ENCODE data around the gene HLA-DQA2. TPM values are rescaled to one million over a fixed set of nuclear protein-coding genes. Genes with fewer than 3 reads are reported as not detected.
"Not testable (repeated sequence)": the region's sequence is repeated elsewhere in the genome, so short reads cannot be mapped to it uniquely, and the experiment has no call there.

Gene HLA-DQA2
- total RNA-seq (1 to 10 TPM in 3 of 5 donors, under 1 TPM in 2; 0.35 to 2.7 (median 1.1) TPM), total RNA-seq (0 to 3.7 (median 0.31) reads per million in 29 experiments)
- total RNA-seq (2013) = 0.96 TPM

DNA sequence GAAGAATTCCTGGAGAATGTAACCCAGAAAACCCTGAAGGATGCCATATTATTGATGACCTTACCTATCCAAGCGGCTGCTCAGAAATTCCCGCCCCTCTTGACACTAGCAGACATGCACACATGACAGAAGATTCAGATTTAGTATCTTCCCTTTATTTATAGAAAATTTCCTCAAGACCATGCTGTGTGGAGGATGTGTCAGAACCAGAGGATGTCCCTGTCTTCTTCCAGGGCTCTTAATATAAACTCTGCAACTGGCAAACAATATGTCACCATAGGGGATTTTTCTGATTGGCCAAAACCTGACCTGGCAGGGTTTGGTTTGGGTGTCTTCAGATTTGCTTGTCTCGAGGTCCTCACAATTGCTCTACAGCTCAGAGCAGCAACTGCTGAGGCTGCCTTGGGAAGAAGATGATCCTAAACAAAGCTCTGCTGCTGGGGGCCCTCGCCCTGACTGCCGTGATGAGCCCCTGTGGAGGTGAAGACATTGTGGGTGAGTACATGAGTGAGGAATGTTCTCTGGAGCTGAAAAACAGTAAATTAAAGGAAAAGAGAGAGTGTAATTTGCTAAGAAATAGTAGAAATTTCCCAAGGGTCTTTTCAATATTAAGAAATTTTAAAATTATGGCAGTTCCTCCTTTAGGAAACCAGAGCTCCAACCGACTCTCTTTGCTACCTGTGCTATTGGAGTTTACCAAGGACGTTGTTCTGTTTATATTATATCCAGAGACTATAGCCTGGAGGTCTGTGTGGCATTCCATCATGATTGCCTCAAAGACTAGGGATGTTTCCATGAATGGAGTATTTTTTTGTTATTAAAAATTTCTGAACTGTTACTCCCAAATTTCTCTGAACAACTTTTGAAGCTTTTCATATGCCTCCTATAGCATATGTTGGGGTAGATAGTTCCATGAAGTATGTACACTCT, at the start of gene HLA-DQA2:
Gene HLA-DQA2 (plus strand): TSS at position 361 of the 930 bp plus-strand sequence. CDS start 53 bp downstream, at position 414.
- H3K27me3 Mint-ChIP-seq = peaks cover 37 to 42% of the 10 kb centered on the region in 2 donors
- H3K4me3 ChIP-seq (ENCODE audit: control insufficient read depth in 1 of 2, extremely low read depth in 1 of 2, low read length in 1 of 2) = no peak within 1 kb of the TSS
- no peaks in the 10 kb centered on the region for H3K36me3 ChIP-seq (ENCODE audit: control insufficient read depth in 2 of 2, extremely low read depth in 1 of 2, insufficient read depth in 1 of 2, low read length in 1 of 2)
- H3K4me1 Mint-ChIP-seq = peaks cover 0 to 3% (median 0%) of the 10 kb centered on the region in 3 donors
- ChIA-PET POLR2A (no interaction called here), CTCF (no interaction called here)
- no peaks in the 10 kb centered on the region for H3K36me3 Mint-ChIP-seq
- WGBS (ENCODE audit: insufficient coverage) = 75% methylated on average over 2 of the region's 7 CpGs
- no peaks in the 10 kb centered on the region for H3K9me3 ChIP-seq
- H3K4me3 Mint-ChIP-seq = no peak within 1 kb of the TSS
- ATAC-seq (replicated peaks in 1 of 4) (no peak), DNase-seq (no peak)
- no peak within 1 kb of the TSS for H3K27ac Mint-ChIP-seq
- H3K27ac ChIP-seq (ENCODE audit: low read length) = no peak within 1 kb of the TSS
- no peaks in the 10 kb centered on the region for H3K4me1 ChIP-seq (ENCODE audit: control insufficient read depth in 1 of 2, extremely low read depth in 1 of 2, insufficient read depth in 2 of 2, low read length in 2 of 2)
- H3K9me3 Mint-ChIP-seq = no peaks in the 10 kb centered on the region
- peaks cover 0 to 16% of the 10 kb centered on the region in 2 experiments for H3K27me3 ChIP-seq (replicated peaks in 1 of 2; ENCODE audit: control insufficient read depth in 2 of 2, extremely low read depth in 1 of 2, insufficient read depth in 2 of 2, low read length in 1 of 2)

DNA sequence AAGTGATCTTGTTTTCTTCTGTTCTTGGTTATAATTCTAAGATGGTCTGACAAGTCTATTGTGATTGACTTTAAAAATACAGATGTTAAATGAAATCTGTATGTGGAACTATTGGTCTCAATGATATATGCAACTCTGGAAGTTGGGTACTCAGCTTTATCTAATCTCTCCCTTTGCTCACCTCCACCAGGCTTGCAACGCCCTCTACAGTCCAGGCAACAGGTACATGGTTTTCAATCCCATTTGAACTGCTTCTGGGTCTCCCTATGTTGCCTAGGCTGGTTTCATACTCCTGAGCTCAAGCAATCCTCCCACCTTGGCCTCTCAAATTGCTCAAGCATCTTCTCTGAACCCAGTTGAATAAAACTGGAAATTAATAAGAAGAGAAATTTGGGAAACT, 49.2 kb upstream of the HLA-DQA2 start:
- WGBS (ENCODE audit: insufficient coverage) = no CpG with 5 or more reads among the region's 1 CpG
- Histone ChIP-seq H3K4me1 (ENCODE audit: control insufficient read depth in 1 of 2, extremely low read depth in 1 of 2, insufficient read depth in 2 of 2, low read length in 2 of 2) (peaks cover 0 to 3% of the 10 kb centered on the region in 2 experiments), H3K27me3 (replicated peaks in 1 of 2; ENCODE audit: control insufficient read depth in 2 of 2, extremely low read depth in 1 of 2, insufficient read depth in 2 of 2, low read length in 1 of 2) (no peaks in the 10 kb centered on the region), H3K27ac (ENCODE audit: low read length) (no peak overlapping the region), H3K36me3 (ENCODE audit: control insufficient read depth in 2 of 2, extremely low read depth in 1 of 2, insufficient read depth in 1 of 2, low read length in 1 of 2) (no peaks in the 10 kb centered on the region), H3K4me3 (ENCODE audit: control insufficient read depth in 1 of 2, extremely low read depth in 1 of 2, low read length in 1 of 2) (no peak overlapping the region), H3K9me3 (no peaks in the 10 kb centered on the region)
- ATAC-seq (replicated peaks in 1 of 4) = peak in 3 of 4 experiments; percentile 56 to 86 (median 81)
- H3K27me3 Mint-ChIP-seq = peaks cover 13 to 35% of the 10 kb centered on the region in 2 donors
- ChIA-PET POLR2A (no interaction called here), CTCF (interaction anchor here (0.5 to 1.5 kb wide), 14 partner anchors 20 to 1041 kb away, joined by 3 to 9 read pairs (median 4); partner anchors contain the start of genes HLA-DQB1 (in 1 of the 2), HLA-DRA (in 1 of the 2) and TAP1 (in 1 of the 2))
- H3K9me3 Mint-ChIP-seq = no peaks in the 10 kb centered on the region
- H3K4me3 Mint-ChIP-seq = no peak overlapping the region
- no peak overlapping the region for H3K27ac Mint-ChIP-seq
- peaks cover 0 to 23% (median 8%) of the 10 kb centered on the region in 3 donors for H3K4me1 Mint-ChIP-seq
- peak in 34 of 35 experiments; percentile 3 to 78 (median 46) for DNase-seq
- H3K36me3 Mint-ChIP-seq = no peaks in the 10 kb centered on the region

GRCh38 chr6:32697031-32697430, 44.2 kb upstream of the HLA-DQA2 start:
- Mint-ChIP-seq H3K36me3 (no peaks in the 10 kb centered on the region), H3K4me3 (no peak overlapping the region), H3K27ac (no peak overlapping the region), H3K4me1 (peaks cover 0 to 7% (median 7%) of the 10 kb centered on the region in 3 donors), H3K9me3 (no peaks in the 10 kb centered on the region), H3K27me3 (peaks cover 45 to 54% of the 10 kb centered on the region in 2 donors)
- POLR2A ChIA-PET = no interaction called here
- no peak for ATAC-seq (replicated peaks in 1 of 4)
- no CpG with 5 or more reads among the region's 1 CpG for WGBS (ENCODE audit: insufficient coverage)
- H3K27ac ChIP-seq (ENCODE audit: low read length) = no peak overlapping the region
- no peak for DNase-seq
- CTCF ChIA-PET = interaction anchor here in 1 of 2 donors (0.7 to 1.0 kb wide), 2 partner anchors 272 to 283 kb away, joined by 3 to 4 read pairs; no protein-coding TSS in a partner anchor
- H3K4me3 ChIP-seq (ENCODE audit: control insufficient read depth in 1 of 2, extremely low read depth in 1 of 2, low read length in 1 of 2) = no peak overlapping the region
- H3K36me3 ChIP-seq (ENCODE audit: control insufficient read depth in 2 of 2, extremely low read depth in 1 of 2, insufficient read depth in 1 of 2, low read length in 1 of 2) = no peaks in the 10 kb centered on the region
- H3K27me3 ChIP-seq (replicated peaks in 1 of 2; ENCODE audit: control insufficient read depth in 2 of 2, extremely low read depth in 1 of 2, insufficient read depth in 2 of 2, low read length in 1 of 2) = peaks cover 0 to 2% of the 10 kb centered on the region in 2 experiments
- H3K4me1 ChIP-seq (ENCODE audit: control insufficient read depth in 1 of 2, extremely low read depth in 1 of 2, insufficient read depth in 2 of 2, low read length in 2 of 2) = peaks cover 0 to 3% of the 10 kb centered on the region in 2 experiments
- H3K9me3 ChIP-seq = no peaks in the 10 kb centered on the region

DNA sequence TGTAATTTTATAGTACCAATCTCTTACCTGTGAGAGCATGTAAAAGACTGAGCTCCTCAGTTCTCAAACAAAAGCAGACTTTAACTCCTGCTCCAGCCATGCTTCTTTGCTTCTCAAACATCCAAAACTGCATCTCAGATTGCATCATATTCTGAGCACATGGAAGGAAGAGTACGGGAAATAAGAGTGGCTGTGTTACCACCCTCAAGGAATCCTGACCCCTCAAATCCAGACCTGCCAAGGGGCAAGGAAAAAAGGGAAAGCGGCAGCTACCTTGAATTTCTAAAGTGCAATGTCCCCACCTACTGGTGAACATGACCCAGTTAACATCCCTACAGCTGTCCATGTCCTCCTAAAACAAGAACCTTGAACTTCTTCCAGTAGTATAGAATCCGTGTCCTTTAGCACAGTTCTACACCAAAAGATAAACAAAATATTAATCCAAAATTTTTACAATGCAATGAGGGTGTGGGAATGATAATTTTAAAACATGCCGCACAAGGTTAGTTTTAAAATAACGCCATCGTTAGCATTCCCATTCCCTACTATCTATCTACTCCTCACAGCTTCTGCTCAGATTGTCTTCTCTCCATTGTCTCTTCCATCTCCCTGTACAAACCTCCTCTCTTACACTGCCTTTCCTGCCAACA, 40.7 kb upstream of the HLA-DQA2 start:
- H3K4me3 ChIP-seq (ENCODE audit: control insufficient read depth in 1 of 2, extremely low read depth in 1 of 2, low read length in 1 of 2) = no peak overlapping the region
- 57% methylated on average over 2 of the region's 6 CpGs for WGBS (ENCODE audit: insufficient coverage)

GRCh38 chr6:32703347-32703746, 37.8 kb upstream of the HLA-DQA2 start:
- no peaks in the 10 kb centered on the region for H3K27me3 ChIP-seq (replicated peaks in 1 of 2; ENCODE audit: control insufficient read depth in 2 of 2, extremely low read depth in 1 of 2, insufficient read depth in 2 of 2, low read length in 1 of 2)
- no peaks in the 10 kb centered on the region for H3K36me3 Mint-ChIP-seq

More for the DNA sequence above, 40.7 kb upstream of the HLA-DQA2 start:
- ChIA-PET POLR2A (no interaction called here), CTCF (interaction anchor here (0.8 to 2.0 kb wide), 15 partner anchors 10 to 291 kb away, joined by 3 to 19 read pairs (median 4); partner anchors contain the start of gene HLA-DQB1 (in 1 of the 2))
- Histone ChIP-seq H3K27ac (ENCODE audit: low read length) (no peak overlapping the region), H3K9me3 (no peaks in the 10 kb centered on the region), H3K4me1 (ENCODE audit: control insufficient read depth in 1 of 2, extremely low read depth in 1 of 2, insufficient read depth in 2 of 2, low read length in 2 of 2) (peaks cover 0 to 3% of the 10 kb centered on the region in 2 experiments), H3K36me3 (ENCODE audit: control insufficient read depth in 2 of 2, extremely low read depth in 1 of 2, insufficient read depth in 1 of 2, low read length in 1 of 2) (no peaks in the 10 kb centered on the region), H3K27me3 (replicated peaks in 1 of 2; ENCODE audit: control insufficient read depth in 2 of 2, extremely low read depth in 1 of 2, insufficient read depth in 2 of 2, low read length in 1 of 2) (peaks cover 0 to 2% of the 10 kb centered on the region in 2 experiments)
- peaks cover 39 to 42% of the 10 kb centered on the region in 2 donors for H3K27me3 Mint-ChIP-seq
- H3K9me3 Mint-ChIP-seq = peaks cover 0 to 4% (median 0%) of the 10 kb centered on the region in 3 donors
- peak in 17 of 35 experiments; percentile 1 to 71 (median 10) for DNase-seq
- H3K4me1 Mint-ChIP-seq = peaks cover 0 to 6% (median 5%) of the 10 kb centered on the region in 3 donors
- H3K36me3 Mint-ChIP-seq = no peaks in the 10 kb centered on the region
- no peak overlapping the region for H3K27ac Mint-ChIP-seq
- ATAC-seq (replicated peaks in 1 of 4) = peak in 2 of 4 experiments; percentile 50 to 70
- H3K4me3 Mint-ChIP-seq = no peak overlapping the region

GRCh38 chr6:32705164-32705563, 36.0 kb upstream of the HLA-DQA2 start:
- WGBS (ENCODE audit: insufficient coverage) = no CpG with 5 or more reads among the region's 3 CpGs
- H3K9me3 Mint-ChIP-seq; H3K4me3 ChIP-seq (ENCODE audit: control insufficient read depth in 1 of 2, extremely low read depth in 1 of 2, low read length in 1 of 2); DNase-seq; H3K4me1 ChIP-seq (ENCODE audit: control insufficient read depth in 1 of 2, extremely low read depth in 1 of 2, insufficient read depth in 2 of 2, low read length in 2 of 2); H3K4me3 Mint-ChIP-seq; POLR2A ChIA-PET; H3K36me3 Mint-ChIP-seq; H3K36me3 ChIP-seq (ENCODE audit: control insufficient read depth in 2 of 2, extremely low read depth in 1 of 2, insufficient read depth in 1 of 2, low read length in 1 of 2); H3K27me3 ChIP-seq (replicated peaks in 1 of 2; ENCODE audit: control insufficient read depth in 2 of 2, extremely low read depth in 1 of 2, insufficient read depth in 2 of 2, low read length in 1 of 2); H3K4me1 Mint-ChIP-seq; H3K27ac Mint-ChIP-seq; H3K27ac ChIP-seq (ENCODE audit: low read length); CTCF ChIA-PET; H3K9me3 ChIP-seq; ATAC-seq (replicated peaks in 1 of 4): not testable (repeated sequence)
- peaks cover 26 to 29% of the 10 kb centered on the region in 2 donors for H3K27me3 Mint-ChIP-seq

More at GRCh38 chr6:32703347-32703746, 37.8 kb upstream of the HLA-DQA2 start:
- Mint-ChIP-seq H3K27me3 (peaks cover 33 to 36% of the 10 kb centered on the region in 2 donors), H3K27ac (no peak overlapping the region), H3K9me3 (peaks cover 0 to 4% (median 0%) of the 10 kb centered on the region in 3 donors), H3K4me1 (peaks cover 0 to 6% (median 5%) of the 10 kb centered on the region in 3 donors), H3K4me3 (no peak overlapping the region)
- Histone ChIP-seq H3K36me3 (ENCODE audit: control insufficient read depth in 2 of 2, extremely low read depth in 1 of 2, insufficient read depth in 1 of 2, low read length in 1 of 2) (no peaks in the 10 kb centered on the region), H3K4me3 (ENCODE audit: control insufficient read depth in 1 of 2, extremely low read depth in 1 of 2, low read length in 1 of 2) (no peak overlapping the region), H3K9me3 (no peaks in the 10 kb centered on the region), H3K4me1 (ENCODE audit: control insufficient read depth in 1 of 2, extremely low read depth in 1 of 2, insufficient read depth in 2 of 2, low read length in 2 of 2) (peaks cover 0 to 3% of the 10 kb centered on the region in 2 experiments), H3K27ac (ENCODE audit: low read length) (no peak overlapping the region)
- WGBS (ENCODE audit: insufficient coverage) = 85% methylated on average over 2 of the region's 4 CpGs
- ChIA-PET CTCF (interaction anchor here (0.5 to 1.4 kb wide), 3 partner anchors 82 to 1648 kb away, joined by 3 to 5 read pairs (median 5); no protein-coding TSS in a partner anchor), POLR2A (no interaction called here)
- DNase-seq (no peak), ATAC-seq (replicated peaks in 1 of 4) (no peak)
